IgD-negative memory B cell (primary cell): ENCODE data around the gene CD93. TPM values are rescaled to one million over a fixed set of nuclear protein-coding genes. Genes with fewer than 3 reads are reported as not detected.

ENCODE experiments used
- H3K27ac Mint-ChIP-seq, 3 donors: one replicate each; pipeline ENCODE4 v1.8.0; 2020 to 2022; ENCODE audit warnings: mild to moderate bottlenecking in 3 of 3, mixed read lengths in 3 of 3, moderate library complexity in 1 of 3
- H3K27me3 Mint-ChIP-seq: one replicate; pipeline ENCODE4 v1.8.0; 2021; ENCODE audit warnings: mixed read lengths
- H3K36me3 Mint-ChIP-seq: one replicate; pipeline ENCODE4 v1.8.0; 2020; ENCODE audit warnings: mild to moderate bottlenecking, mixed read lengths
- H3K4me1 Mint-ChIP-seq, 3 donors: one replicate each; pipeline ENCODE4 v1.8.0; 2020 to 2022; ENCODE audit warnings: mixed read lengths in 3 of 3, mild to moderate bottlenecking in 1 of 3
- H3K4me3 Mint-ChIP-seq, 4 donors: one replicate each; pipeline ENCODE4 v1.8.0; 2020 to 2022; ENCODE audit warnings: mild to moderate bottlenecking in 4 of 4, mixed read lengths in 4 of 4, moderate library complexity in 3 of 4
- H3K9me3 Mint-ChIP-seq, 3 donors: one replicate each; pipeline ENCODE4 v1.8.0; 2020 to 2021; ENCODE audit warnings: mixed read lengths in 3 of 3, mild to moderate bottlenecking in 1 of 3
- polyA plus RNA-seq: library from polyadenylated mRNA; unstranded; fragments of 300-500 nt; fragmentation: Illumina TruSeq; gene quantifications from one replicate; pipeline ENCODE4 v1.2.3, GENCODE V29; 2021

CD93 gene
- polyA plus RNA-seq, 1 donor from 2014 or later, result not detected

DNA sequence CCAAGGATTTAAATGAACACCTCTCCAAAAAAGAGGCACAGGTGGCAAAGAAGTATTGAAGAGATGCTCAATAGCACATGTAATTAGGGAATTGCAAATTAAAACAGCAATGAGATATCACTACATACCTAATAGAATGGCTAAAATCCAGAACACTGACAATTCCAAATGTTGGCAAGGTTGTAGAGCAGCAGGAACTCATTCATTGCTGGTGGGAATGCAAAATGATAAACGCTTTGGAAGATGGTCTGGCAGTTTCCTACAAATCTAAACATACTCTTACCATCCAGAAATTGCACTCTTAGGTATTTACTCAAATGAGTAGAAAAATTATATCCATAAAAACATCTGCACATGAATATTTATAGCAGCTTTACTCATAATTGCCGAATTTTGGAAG is 17.0 kb downstream of the CD93 start:
- Mint-ChIP-seq H3K36me3 (peaks cover 1% of the 10 kb centered on the region), H3K4me3 (no peak overlapping the region), H3K27ac (no peak overlapping the region), H3K27me3 (no peaks in the 10 kb centered on the region), H3K4me1 (no peaks in the 10 kb centered on the region), H3K9me3 (no peaks in the 10 kb centered on the region)

DNA sequence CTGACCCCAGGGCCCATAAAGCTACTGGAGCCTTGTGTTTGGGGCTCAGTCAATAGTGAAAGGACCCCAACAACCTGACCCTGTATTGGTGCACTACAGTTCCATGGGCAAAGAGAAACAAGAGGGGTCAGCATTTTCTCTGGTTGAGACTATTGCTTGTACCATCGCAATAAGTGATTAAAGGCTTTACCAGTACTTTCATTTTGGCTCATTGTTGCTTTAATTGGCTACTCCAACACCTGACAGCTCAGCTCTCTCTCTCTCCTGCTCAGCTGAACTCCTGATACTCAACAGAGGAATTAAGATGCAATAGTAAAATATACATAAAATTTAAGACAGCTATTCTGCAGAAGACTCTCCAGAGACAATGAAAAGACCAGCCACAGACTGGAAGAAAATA is 17.8 kb downstream of the CD93 start:
- Mint-ChIP-seq H3K9me3 (no peaks in the 10 kb centered on the region), H3K4me3 (no peak overlapping the region), H3K36me3 (peaks cover 1% of the 10 kb centered on the region), H3K4me1 (no peaks in the 10 kb centered on the region), H3K27me3 (no peaks in the 10 kb centered on the region), H3K27ac (no peak overlapping the region)

DNA sequence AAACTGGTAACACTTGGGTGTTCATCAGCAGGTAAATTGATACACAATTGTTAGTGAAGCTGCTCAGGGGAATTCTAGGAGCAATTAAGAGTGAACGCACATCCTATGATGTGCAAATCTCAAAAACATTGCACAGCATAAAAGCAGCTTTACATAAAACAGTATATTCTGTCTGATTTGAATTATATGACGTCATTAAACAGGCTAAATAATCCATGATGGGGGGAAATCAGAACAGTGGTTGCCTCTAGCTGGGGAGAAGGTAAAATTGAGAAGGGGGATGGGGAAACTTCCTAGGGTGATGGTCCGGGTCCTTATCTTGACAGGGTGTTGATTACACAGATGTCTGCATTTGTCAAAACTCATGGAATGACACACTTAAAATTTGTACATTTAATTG is 19.4 kb downstream of the CD93 start:
- no peaks in the 10 kb centered on the region for H3K4me1 Mint-ChIP-seq
- H3K27me3 Mint-ChIP-seq, result peaks cover 2% of the 10 kb centered on the region
- no peaks in the 10 kb centered on the region for H3K9me3 Mint-ChIP-seq
- no peaks in the 10 kb centered on the region for H3K36me3 Mint-ChIP-seq
- H3K27ac Mint-ChIP-seq, result no peak overlapping the region
- H3K4me3 Mint-ChIP-seq, result no peak overlapping the region

DNA sequence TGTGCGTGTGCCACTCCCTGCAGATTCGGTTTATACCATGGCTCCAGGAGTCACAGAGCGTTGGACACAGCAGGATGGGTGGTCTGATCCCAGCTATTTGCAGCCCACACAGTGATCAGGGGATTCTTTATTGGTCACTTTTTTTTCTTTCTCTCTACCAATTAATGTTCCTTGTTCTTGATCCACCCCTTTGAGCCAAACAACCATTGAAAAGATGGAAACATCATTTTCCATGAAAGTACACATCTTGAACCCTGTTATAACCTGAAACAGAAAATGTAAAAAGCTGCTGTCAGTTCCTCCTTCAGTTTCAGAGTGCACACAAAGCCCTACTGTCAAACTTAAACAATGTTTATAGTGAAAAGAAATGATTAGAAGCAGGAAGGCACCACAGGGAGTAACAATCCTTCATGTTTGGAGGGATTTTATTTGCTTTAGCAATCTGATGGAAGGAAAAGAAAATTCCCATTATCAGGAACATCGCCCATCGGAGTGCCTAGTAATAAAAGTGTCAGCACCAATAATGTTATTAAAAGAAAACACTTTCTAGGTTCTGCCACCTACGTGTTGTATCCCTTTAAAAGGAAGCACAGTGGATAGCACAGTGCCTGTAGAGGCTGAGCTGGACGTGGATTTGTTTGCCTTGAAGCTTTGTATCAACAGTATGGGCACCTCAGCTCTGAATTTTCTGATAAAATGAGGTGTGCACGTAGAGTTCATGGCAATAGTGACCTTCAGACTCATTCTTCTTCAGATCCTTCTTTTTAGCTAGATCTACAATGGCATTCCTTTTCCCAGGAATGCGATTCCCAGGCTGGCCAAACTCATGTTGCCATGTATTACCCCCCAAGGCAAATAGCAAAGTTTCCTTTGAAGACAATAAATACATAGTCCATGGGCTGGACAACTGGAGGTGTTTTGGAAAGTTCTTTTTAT is 20.6 kb downstream of the CD93 start:
- Mint-ChIP-seq H3K27me3 (peaks cover 2% of the 10 kb centered on the region), H3K27ac (no peak overlapping the region)

DNA sequence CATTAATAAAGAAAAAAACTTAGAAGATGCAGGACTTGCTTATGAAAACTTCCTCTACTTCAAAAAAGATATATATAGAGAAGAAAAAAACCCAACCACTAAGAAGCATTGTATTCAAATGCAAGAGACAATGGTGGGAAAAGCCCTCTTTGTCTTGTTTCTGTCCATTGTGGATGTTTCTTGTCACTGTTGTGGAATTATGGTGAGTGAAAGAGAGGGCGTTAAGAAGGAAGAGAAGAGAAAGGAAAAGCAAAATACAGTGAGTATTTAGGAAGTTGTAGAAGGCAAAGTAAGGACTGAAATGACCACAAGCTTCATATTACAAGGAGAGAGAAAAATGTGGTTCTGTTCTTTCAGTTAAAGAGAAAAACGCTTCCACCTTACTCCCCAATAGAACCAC is 22.5 kb downstream of the CD93 start:
- Mint-ChIP-seq H3K27me3 (peaks cover 3% of the 10 kb centered on the region), H3K36me3 (no peaks in the 10 kb centered on the region), H3K4me3 (no peak overlapping the region), H3K27ac (no peak overlapping the region), H3K4me1 (no peaks in the 10 kb centered on the region), H3K9me3 (no peaks in the 10 kb centered on the region)

More for the DNA sequence above, 20.6 kb downstream of the CD93 start:
- Mint-ChIP-seq H3K4me3 (no peak overlapping the region), H3K9me3 (no peaks in the 10 kb centered on the region), H3K36me3 (no peaks in the 10 kb centered on the region), H3K4me1 (no peaks in the 10 kb centered on the region)

DNA sequence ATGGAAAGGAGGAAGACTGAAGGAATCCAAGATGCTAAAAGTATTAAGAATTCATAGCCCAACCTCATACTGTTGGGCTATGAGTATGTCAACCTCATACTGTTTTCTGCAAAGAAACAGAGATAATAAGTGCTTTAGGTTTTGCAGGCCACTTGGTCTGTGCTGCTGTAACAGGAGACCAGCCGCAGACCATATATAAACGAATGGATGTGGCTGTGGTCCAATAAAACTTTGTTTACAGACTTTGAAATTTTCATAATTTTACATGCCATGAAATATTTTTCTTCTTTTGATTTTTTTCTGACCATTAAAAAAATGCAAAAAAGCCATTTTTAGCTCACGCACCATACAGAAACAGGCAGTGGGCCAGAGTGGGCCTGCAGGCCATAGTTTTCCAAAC is 23.0 kb downstream of the CD93 start:
- H3K36me3 Mint-ChIP-seq, result no peaks in the 10 kb centered on the region
- no peak overlapping the region for H3K4me3 Mint-ChIP-seq
- H3K27ac Mint-ChIP-seq, result no peak overlapping the region
- no peaks in the 10 kb centered on the region for H3K9me3 Mint-ChIP-seq
- H3K27me3 Mint-ChIP-seq, result peaks cover 3% of the 10 kb centered on the region
- no peaks in the 10 kb centered on the region for H3K4me1 Mint-ChIP-seq

DNA sequence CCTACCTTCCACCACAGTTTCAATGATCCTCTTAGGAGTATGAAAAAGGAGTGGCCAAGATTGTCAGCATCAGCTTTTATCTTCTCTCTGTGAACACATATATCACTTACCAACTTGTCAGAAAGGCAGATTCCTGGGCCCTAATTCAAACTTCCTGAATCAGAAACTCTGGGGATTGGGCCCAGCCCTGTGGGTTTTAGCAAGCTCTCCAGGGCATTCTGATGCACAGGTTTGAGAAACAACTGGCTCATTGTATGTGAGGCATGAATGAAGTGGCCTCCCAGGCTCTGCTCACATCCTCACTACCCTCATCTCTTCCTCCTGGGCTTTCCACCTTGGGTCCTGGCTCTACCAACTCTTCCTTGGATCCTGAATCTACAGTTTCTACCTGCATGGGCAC is 23.5 kb downstream of the CD93 start:
- Mint-ChIP-seq H3K4me1 (no peaks in the 10 kb centered on the region), H3K27me3 (peaks cover 3% of the 10 kb centered on the region), H3K27ac (no peak overlapping the region), H3K9me3 (peaks cover 0 to 2% (median 0%) of the 10 kb centered on the region in 3 donors), H3K36me3 (no peaks in the 10 kb centered on the region), H3K4me3 (no peak overlapping the region)

DNA sequence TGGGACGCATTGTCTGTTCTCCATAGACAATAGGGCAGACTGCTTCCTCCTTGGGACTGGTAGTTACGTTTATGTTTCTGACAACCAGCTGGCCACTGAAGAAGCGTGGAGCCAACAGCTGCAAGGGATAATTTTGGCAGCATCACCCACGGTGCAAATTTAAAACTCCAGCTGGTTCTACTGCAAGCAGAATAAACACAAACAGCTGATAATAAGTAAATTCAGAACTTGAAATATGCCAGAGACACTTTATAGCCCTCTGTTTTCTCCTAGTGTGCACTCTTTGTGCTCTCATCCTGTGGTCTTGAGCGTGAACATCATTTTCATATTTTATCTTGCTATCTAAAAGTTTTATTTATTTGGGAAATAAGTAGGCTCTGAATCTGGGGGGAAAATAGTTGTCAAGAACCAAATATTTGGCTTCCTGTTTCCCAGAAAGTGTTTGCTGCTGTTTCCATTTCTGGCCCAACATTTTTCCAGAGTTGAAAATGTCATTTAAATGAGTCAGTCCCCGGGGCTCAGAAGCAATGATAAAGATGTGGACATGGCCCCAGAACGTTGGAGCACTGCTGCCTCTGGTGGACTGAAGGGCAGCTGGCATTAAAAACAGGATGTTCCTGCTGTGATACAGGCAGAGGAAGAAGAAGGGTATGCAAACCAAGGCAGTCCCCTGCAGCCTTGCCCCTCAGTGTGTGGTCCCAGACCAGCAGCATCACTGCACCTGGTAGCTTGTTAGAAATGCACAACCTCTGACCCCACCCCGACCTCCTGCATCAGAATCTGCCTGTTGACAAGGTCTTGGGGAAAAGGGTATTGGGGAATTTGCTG is 24.2 kb downstream of the CD93 start:
- Mint-ChIP-seq H3K36me3 (no peaks in the 10 kb centered on the region), H3K27me3 (peaks cover 6% of the 10 kb centered on the region), H3K9me3 (peaks cover 0 to 4% (median 0%) of the 10 kb centered on the region in 3 donors), H3K4me1 (no peaks in the 10 kb centered on the region), H3K4me3 (no peak overlapping the region), H3K27ac (no peak overlapping the region)

DNA sequence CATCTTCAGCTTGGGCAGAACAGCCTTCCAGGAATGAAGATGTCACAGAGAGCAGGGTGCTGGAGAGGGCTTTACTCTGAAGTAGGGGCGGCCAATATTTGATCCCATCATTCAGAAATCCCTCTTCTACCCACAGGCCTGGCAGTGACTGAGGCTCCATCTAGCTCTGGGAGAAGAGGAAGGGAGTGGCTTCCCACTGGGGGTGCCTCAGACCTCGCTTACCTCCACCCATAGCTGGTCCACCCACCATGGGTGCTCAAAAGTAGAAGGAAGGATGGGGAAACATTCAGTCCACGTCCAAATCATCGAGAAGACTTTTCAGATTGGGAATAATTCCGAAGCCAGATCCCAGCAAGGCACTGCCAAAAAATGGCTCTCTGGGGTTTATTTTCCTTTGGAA is 24.9 kb downstream of the CD93 start:
- Mint-ChIP-seq H3K27me3 (peaks cover 6% of the 10 kb centered on the region), H3K4me1 (no peaks in the 10 kb centered on the region), H3K27ac (no peak overlapping the region), H3K4me3 (peak overlapping the region in 1 of 4 donors; percentile 26), H3K9me3 (peaks cover 4 to 6% (median 4%) of the 10 kb centered on the region in 3 donors), H3K36me3 (no peaks in the 10 kb centered on the region)

DNA sequence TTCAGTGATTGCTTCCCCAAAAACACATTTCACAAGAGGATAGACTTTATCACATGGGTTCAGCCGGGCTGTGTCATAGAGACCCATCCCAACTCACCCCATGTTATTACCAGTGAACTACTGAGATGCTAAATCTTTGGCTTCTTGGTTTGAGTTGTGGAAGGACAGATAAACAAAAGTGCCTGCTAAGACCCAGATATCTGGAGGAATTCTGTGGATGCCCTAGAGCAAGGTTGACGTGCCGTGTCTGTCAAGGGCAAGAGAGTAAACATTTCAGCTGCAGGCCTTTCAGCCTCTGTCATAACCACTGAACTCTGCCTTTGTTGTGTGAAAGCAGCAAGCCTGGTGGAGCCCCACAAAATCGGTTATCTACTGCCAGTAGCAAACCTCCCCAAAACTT is 25.5 kb downstream of the CD93 start:
- H3K27ac Mint-ChIP-seq, result no peak overlapping the region
- H3K4me3 Mint-ChIP-seq, result no peak overlapping the region
- H3K36me3 Mint-ChIP-seq, result no peaks in the 10 kb centered on the region
- H3K4me1 Mint-ChIP-seq, result no peaks in the 10 kb centered on the region
- H3K9me3 Mint-ChIP-seq, result peaks cover 4 to 9% (median 4%) of the 10 kb centered on the region in 3 donors
- H3K27me3 Mint-ChIP-seq, result peaks cover 6% of the 10 kb centered on the region

DNA sequence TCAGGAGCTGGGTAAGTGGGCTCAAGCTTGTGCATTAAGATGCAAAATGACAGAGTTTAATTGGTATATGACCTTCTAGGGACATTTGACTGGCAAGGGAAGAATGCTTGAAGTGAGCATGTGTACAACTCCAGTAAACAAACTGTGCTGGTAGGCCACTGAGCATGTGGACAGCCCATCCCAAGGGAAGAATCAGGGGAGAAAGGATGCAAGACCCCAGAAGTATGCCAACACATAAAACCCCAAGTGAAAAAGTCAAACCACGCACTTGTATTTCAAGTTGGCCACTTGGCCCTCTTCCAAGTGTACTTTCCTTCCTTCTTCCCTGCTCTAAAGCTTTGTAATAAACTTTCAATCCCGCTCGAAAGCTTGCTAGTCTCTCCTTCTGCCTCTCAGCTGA is 26.3 kb downstream of the CD93 start:
- no peaks in the 10 kb centered on the region for H3K4me1 Mint-ChIP-seq
- no peak overlapping the region for H3K27ac Mint-ChIP-seq
- H3K27me3 Mint-ChIP-seq, result peaks cover 6% of the 10 kb centered on the region
- no peak overlapping the region for H3K4me3 Mint-ChIP-seq
- H3K9me3 Mint-ChIP-seq, result peaks cover 4 to 9% (median 4%) of the 10 kb centered on the region in 3 donors
- H3K36me3 Mint-ChIP-seq, result no peaks in the 10 kb centered on the region

DNA sequence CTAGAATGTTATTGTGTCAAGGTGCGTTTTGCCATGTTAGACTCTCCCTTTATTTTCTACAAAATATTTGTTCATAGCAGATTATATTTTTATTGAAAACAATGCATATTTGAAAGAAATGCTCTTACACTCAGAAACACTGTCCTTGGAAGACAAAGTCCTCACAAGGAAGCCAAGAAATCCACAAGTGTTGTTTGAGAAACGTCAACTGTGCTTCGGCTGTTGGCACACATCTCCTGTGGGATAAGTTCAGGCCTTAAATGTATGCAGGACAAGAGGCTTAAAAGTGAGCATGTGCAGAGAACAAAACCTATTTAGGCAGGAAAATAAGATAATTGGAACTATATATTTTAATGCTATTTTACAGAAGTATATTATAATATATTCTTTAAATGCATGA is 27.1 kb downstream of the CD93 start:
- Mint-ChIP-seq H3K9me3 (peaks cover 4 to 9% (median 4%) of the 10 kb centered on the region in 3 donors), H3K27ac (no peak overlapping the region), H3K36me3 (no peaks in the 10 kb centered on the region), H3K4me1 (no peaks in the 10 kb centered on the region), H3K27me3 (peaks cover 6% of the 10 kb centered on the region), H3K4me3 (no peak overlapping the region)

DNA sequence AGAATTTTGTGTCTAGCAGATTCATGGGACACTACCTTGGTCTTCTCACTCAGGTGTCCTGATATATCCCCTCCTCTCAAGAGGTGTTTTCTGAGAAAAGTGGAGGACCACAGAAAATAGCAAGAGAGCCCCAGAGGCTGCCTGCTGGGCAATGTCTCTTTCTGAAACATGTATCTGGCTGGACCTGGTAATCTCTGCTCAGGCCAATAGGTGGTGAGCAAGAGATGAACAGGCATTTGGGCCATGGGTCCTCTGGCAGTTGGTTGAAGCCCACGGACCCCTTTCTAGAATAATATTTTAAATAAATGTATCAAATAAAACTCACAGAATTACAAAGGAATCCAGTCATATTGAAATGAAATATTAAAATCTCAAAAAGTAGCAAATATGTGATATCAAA is 27.9 kb downstream of the CD93 start:
- Mint-ChIP-seq H3K36me3 (no peaks in the 10 kb centered on the region), H3K27me3 (peaks cover 6% of the 10 kb centered on the region), H3K27ac (no peak overlapping the region), H3K4me3 (no peak overlapping the region), H3K4me1 (no peaks in the 10 kb centered on the region), H3K9me3 (peaks cover 4 to 9% (median 4%) of the 10 kb centered on the region in 3 donors)

DNA sequence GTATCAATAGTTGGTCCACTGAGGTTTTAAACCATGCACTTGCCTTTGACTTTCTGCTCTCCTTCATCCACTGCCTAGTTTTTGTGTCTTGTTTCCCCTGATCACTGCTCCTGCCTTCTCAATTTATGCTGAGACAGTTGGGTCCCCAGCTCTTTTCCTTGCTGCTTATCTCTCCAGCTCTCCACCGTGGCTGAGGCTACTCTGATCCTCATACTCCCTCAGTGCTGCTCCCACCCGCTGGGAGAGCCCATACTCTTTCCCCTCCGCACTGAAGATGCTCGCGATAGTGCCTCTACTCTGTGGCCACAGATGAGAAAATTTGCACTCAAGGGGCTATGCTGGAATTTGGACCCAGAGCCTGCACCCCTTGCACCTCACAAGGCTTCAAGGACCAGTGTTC is 33.2 kb downstream of the CD93 start:
- H3K27me3 Mint-ChIP-seq, result peaks cover 22% of the 10 kb centered on the region
- peak overlapping the region in 1 of 3 donors; percentile 64 for H3K27ac Mint-ChIP-seq
- H3K4me1 Mint-ChIP-seq, result no peaks in the 10 kb centered on the region
- peaks cover 4 to 9% (median 4%) of the 10 kb centered on the region in 3 donors for H3K9me3 Mint-ChIP-seq
- H3K36me3 Mint-ChIP-seq, result no peaks in the 10 kb centered on the region
- H3K4me3 Mint-ChIP-seq, result peak overlapping the region in 1 of 4 donors; percentile 19

DNA sequence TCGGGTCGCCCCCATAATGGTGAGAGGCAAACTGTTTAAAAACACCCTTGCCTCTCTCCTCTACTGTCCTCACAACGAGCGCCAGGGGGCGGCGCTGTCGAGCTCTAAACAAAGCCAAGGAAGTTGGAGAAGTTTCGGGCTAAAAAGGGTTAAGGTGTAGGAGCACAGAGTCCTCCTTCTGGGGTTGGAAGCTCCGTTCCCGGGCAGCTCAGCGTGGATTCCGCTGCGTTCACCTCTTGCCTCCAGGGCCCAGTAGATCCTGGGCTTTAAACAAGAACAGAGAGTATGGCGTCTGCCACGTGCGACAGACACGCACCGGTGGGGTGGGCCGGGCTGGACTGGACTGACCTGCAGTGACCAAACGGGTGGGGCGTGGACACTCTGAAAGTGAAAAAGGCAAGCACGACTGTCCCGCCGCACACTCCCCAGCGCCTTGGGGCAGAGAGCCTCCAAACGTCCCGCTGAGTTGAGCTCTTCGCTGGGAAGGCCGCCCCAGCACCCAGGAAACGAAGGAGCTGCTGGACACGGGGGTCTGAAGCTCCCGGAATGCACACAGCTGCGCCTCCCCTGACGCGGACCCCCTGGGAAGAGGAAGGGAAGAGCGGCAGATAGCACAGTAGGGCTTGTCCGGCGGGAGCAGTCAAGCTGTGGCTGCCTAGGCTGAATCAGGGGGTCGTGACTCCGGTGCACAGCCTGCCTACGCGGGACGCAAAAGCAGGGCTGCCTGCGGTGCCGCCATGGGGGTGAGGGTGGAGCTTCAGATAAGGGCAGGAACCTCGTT is 35.1 kb downstream of the CD93 start:
- peaks cover 0 to 4% (median 0%) of the 10 kb centered on the region in 3 donors for H3K4me1 Mint-ChIP-seq
- no peak overlapping the region for H3K4me3 Mint-ChIP-seq
- H3K27ac Mint-ChIP-seq, result no peak overlapping the region
- H3K27me3 Mint-ChIP-seq, result peaks cover 28% of the 10 kb centered on the region
- no peaks in the 10 kb centered on the region for H3K36me3 Mint-ChIP-seq
- H3K9me3 Mint-ChIP-seq, result peaks cover 0 to 2% (median 2%) of the 10 kb centered on the region in 3 donors
